GM06990 (cell line): ENCODE results near the gene RAD51C.
"Not testable (repeated sequence)": the region's sequence is repeated elsewhere in the genome, so short reads cannot be mapped to it uniquely, and the experiment has no call there.

Experiments used
- DNase-seq: peaks from one replicate; pipeline ENCODE4 v3.0.0-alpha.2; 2011; ENCODE audit not compliant: insufficient read length; ENCODE audit errors: extremely low read depth
- H3K27me3 ChIP-seq: replicated peaks from 2 replicates; pipeline ENCODE4 v1.6.0; 2011; ENCODE audit warnings: low read length; ENCODE audit not compliant: control insufficient read depth, insufficient read depth
- H3K36me3 ChIP-seq: 2 replicates; pipeline ENCODE4 v1.5.1; 2011; ENCODE audit warnings: low read length; ENCODE audit not compliant: control insufficient read depth, insufficient read depth
- H3K4me3 ChIP-seq: replicated peaks from 2 replicates; pipeline ENCODE4 v1.5.1; 2011; ENCODE audit warnings: low read depth, mild to moderate bottlenecking, control low read depth, low read length
- CTCF ChIP-seq: IDR thresholded peaks from 2 replicates; pipeline ENCODE4 v1.5.1; 2011; ENCODE audit warnings: low read length, control low read depth, mild to moderate bottlenecking, inconsistent platforms; ENCODE audit not compliant: insufficient read depth, poor library complexity, severe bottlenecking

The RAD51C gene

GRCh38 chr17:58679263-58680037, 13.0 kb upstream of the RAD51C start:
- no peak overlapping the region for H3K4me3 ChIP-seq
- no peaks in the 10 kb centered on the region for H3K36me3 ChIP-seq
- TF ChIP-seq CTCF, result no peak
- H3K27me3 ChIP-seq, result no peaks in the 10 kb centered on the region
- DNase-seq, result no peak

- H3K4me3 ChIP-seq, result no peak overlapping the region
- DNase-seq, result no peak
- no peak for TF ChIP-seq CTCF
- H3K36me3 ChIP-seq, result no peaks in the 10 kb centered on the region
- no peaks in the 10 kb centered on the region for H3K27me3 ChIP-seq
These were observed 12.4 kb upstream of the RAD51C start for GRCh38 chr17:58680038-58680369.

- DNase-seq, result no peak
These were observed 8.4 kb upstream of the RAD51C start for GRCh38 chr17:58684003-58684402.

GRCh38 chr17:58684462-58684861, 7.9 kb upstream of the RAD51C start:
- H3K4me3 ChIP-seq, H3K36me3 ChIP-seq, DNase-seq, H3K27me3 ChIP-seq: not testable (repeated sequence)

More at GRCh38 chr17:58684003-58684402, 8.4 kb upstream of the RAD51C start:
- Histone ChIP-seq H3K4me3 (no peak overlapping the region), H3K27me3 (no peaks in the 10 kb centered on the region), H3K36me3 (no peaks in the 10 kb centered on the region)
- no peak for TF ChIP-seq CTCF

GRCh38 chr17:58686980-58687379, 5.4 kb upstream of the RAD51C start:
- Histone ChIP-seq H3K4me3 (no peak overlapping the region), H3K27me3 (no peaks in the 10 kb centered on the region), H3K36me3 (no peaks in the 10 kb centered on the region)
- DNase-seq, result no peak
- TF ChIP-seq CTCF, result no peak

GRCh38 chr17:58688521-58688920, 3.9 kb upstream of the RAD51C start:
- TF ChIP-seq CTCF, result no peak
- no peak for DNase-seq
- Histone ChIP-seq H3K27me3 (no peaks in the 10 kb centered on the region), H3K4me3 (no peak overlapping the region), H3K36me3 (no peaks in the 10 kb centered on the region)

GRCh38 chr17:58690033-58690432, 2.4 kb upstream of the RAD51C start:
- not testable (repeated sequence) for H3K27me3 ChIP-seq, DNase-seq, H3K36me3 ChIP-seq, H3K4me3 ChIP-seq
